HEK293 (cell line): ENCODE measurements around the gene HIBCH.
"Not testable (repeated sequence)": the region's sequence is repeated elsewhere in the genome, so short reads cannot be mapped to it uniquely, and the experiment has no call there.

Experiments
- CTCF ChIA-PET: fragments of 350-600 bp; formaldehyde crosslinking; extraction: SDS; loops from one replicate; lab custom pipeline; 2021; ENCODE audit warnings: antibody characterized with exemption; lab: Yijun Ruan, JAX
- POLR2A ChIA-PET: fragments of 300-600 bp; formaldehyde crosslinking; extraction: SDS; loops from one replicate; lab custom pipeline; 2020; ENCODE audit warnings: antibody characterized with exemption, inconsistent platforms; lab: Yijun Ruan, JAX
- H3K27ac ChIP-seq: fragments of 200-500 bp; sonication (Bioruptor generic); 2 replicates; pipeline ENCODE4 v1.5.1; 2014; ENCODE audit warnings: low read depth, low read length, control low read depth, inconsistent platforms; ENCODE audit errors: extremely low read depth
- H3K36me3 ChIP-seq, 2 experiments: fragments of 200-500 bp in 1 of 2; sonication (Bioruptor generic) in 1 of 2; 1 replicate in 1 of 2; 2 replicates in 1 of 2; pipeline ENCODE4 v1.5.1; 2014 to 2017; ENCODE audit warnings: inconsistent platforms in 2 of 2, low read length in 2 of 2; ENCODE audit not compliant: control insufficient read depth in 2 of 2, insufficient read depth in 1 of 2
- H3K4me1 ChIP-seq: fragments of 200-500 bp; sonication (Bioruptor generic); 2 replicates; pipeline ENCODE4 v1.5.1; 2014; ENCODE audit warnings: mild to moderate bottlenecking, low read length, inconsistent platforms; ENCODE audit not compliant: control insufficient read depth, insufficient read depth
- H3K4me3 ChIP-seq: 2 replicates; pipeline ENCODE4 v1.5.1; 2011; ENCODE audit warnings: low read depth, mild to moderate bottlenecking, control low read depth, low read length, moderate library complexity
- H3K9me3 ChIP-seq: fragments of 200-500 bp; sonication (Bioruptor generic); 2 replicates; pipeline ENCODE4 v1.5.1; 2014; ENCODE audit warnings: low read depth, low read length, inconsistent platforms; ENCODE audit not compliant: control insufficient read depth, insufficient read depth
- FEZF1 ChIP-seq: fragments of 450-650 bp; formaldehyde crosslinking; IDR thresholded peaks from 2 replicates; pipeline ENCODE4 v1.5.1; 2016; ENCODE audit warnings: missing biosample characterization, missing genetic modification characterization
- KLF1 ChIP-seq: fragments of 450-650 bp; formaldehyde crosslinking; IDR thresholded peaks from 2 replicates; pipeline ENCODE4 v1.5.1; 2016; ENCODE audit warnings: missing biosample characterization, missing genetic modification characterization
- ZBTB7A ChIP-seq: fragments of 450-650 bp; formaldehyde crosslinking; IDR thresholded peaks from 2 replicates; pipeline ENCODE4 v1.5.1; 2016; ENCODE audit warnings: low read depth, missing biosample characterization, missing genetic modification characterization
- ZBTB8A ChIP-seq: fragments of 450-650 bp; formaldehyde crosslinking; IDR thresholded peaks from 2 replicates; pipeline ENCODE4 v1.5.1; 2016; ENCODE audit warnings: missing biosample characterization, missing genetic modification characterization
- ZNF121 ChIP-seq: fragments of 450-650 bp; formaldehyde crosslinking; IDR thresholded peaks from 2 replicates; pipeline ENCODE4 v1.5.1; 2016; ENCODE audit warnings: missing biosample characterization, missing genetic modification characterization
- ZNF132 ChIP-seq: fragments of 450-650 bp; formaldehyde crosslinking; IDR thresholded peaks from 2 replicates; pipeline ENCODE4 v1.5.1; 2017; ENCODE audit warnings: missing biosample characterization, missing genetic modification characterization, borderline replicate concordance
- ZNF146 ChIP-seq: fragments of 450-650 bp; formaldehyde crosslinking; IDR thresholded peaks from 2 replicates; pipeline ENCODE4 v1.5.1; 2016; ENCODE audit warnings: missing biosample characterization, missing genetic modification characterization
- ZNF169 ChIP-seq: fragments of 450-650 bp; formaldehyde crosslinking; IDR thresholded peaks from 2 replicates; pipeline ENCODE4 v1.5.1; 2016; ENCODE audit warnings: missing biosample characterization, missing genetic modification characterization
- ZNF266 ChIP-seq: fragments of 450-650 bp; formaldehyde crosslinking; IDR thresholded peaks from 2 replicates; pipeline ENCODE4 v1.5.1; 2016; ENCODE audit warnings: missing biosample characterization, missing genetic modification characterization, low read depth
- ZNF274 ChIP-seq, 2 experiments: fragments of 200-500 bp in 1 of 2; fragments of 450-650 bp in 1 of 2; sonication (Bioruptor generic) in 1 of 2; formaldehyde crosslinking in 1 of 2; IDR thresholded peaks; 2 replicates each; pipeline versions ENCODE4 v1.5.1 to v1.6.1; 2014 to 2016; ENCODE audit warnings: borderline replicate concordance in 1 of 2, inconsistent platforms in 1 of 2, low read length in 1 of 2, missing biosample characterization in 1 of 2, missing genetic modification characterization in 1 of 2
- ZNF629 ChIP-seq: fragments of 450-650 bp; formaldehyde crosslinking; IDR thresholded peaks from 2 replicates; pipeline ENCODE4 v1.5.1; 2017; ENCODE audit warnings: missing biosample characterization, missing genetic modification characterization
- ZNF664 ChIP-seq: fragments of 450-650 bp; formaldehyde crosslinking; IDR thresholded peaks from 2 replicates; pipeline ENCODE4 v1.5.1; 2016; ENCODE audit warnings: missing biosample characterization, missing genetic modification characterization
- ZNF76 ChIP-seq: fragments of 450-650 bp; formaldehyde crosslinking; IDR thresholded peaks from 2 replicates; pipeline ENCODE4; 2016; ENCODE audit warnings: low read depth, missing biosample characterization, missing genetic modification characterization, borderline replicate concordance
- ZNF792 ChIP-seq: fragments of 450-650 bp; formaldehyde crosslinking; IDR thresholded peaks from 2 replicates; pipeline ENCODE4 v1.5.1; 2016; ENCODE audit warnings: missing biosample characterization, missing genetic modification characterization
- ZNF843 ChIP-seq: fragments of 450-650 bp; formaldehyde crosslinking; IDR thresholded peaks from 2 replicates; pipeline ENCODE4 v1.5.1; 2016; ENCODE audit warnings: missing biosample characterization, missing genetic modification characterization
- TF ChIP-seq, protein P1 (sequence below): fragments of 450-650 bp; formaldehyde crosslinking; IDR thresholded peaks from 2 replicates; pipeline ENCODE4 v1.5.1; 2016; ENCODE audit warnings: missing biosample characterization, missing genetic modification characterization
- TF ChIP-seq, protein P2 (sequence below): fragments of 450-650 bp; formaldehyde crosslinking; IDR thresholded peaks from 2 replicates; pipeline ENCODE4; 2016; ENCODE audit warnings: missing biosample characterization, missing genetic modification characterization
- TF ChIP-seq, protein P3 (sequence below): fragments of 450-650 bp; formaldehyde crosslinking; IDR thresholded peaks from 2 replicates; pipeline ENCODE4 v1.5.1; 2016; ENCODE audit warnings: missing biosample characterization, missing genetic modification characterization
- TF ChIP-seq, protein P4 (sequence below): fragments of 450-650 bp; formaldehyde crosslinking; IDR thresholded peaks from 2 replicates; pipeline ENCODE4 v1.5.1; 2016; ENCODE audit warnings: missing biosample characterization, missing genetic modification characterization

The HIBCH gene

DNA sequence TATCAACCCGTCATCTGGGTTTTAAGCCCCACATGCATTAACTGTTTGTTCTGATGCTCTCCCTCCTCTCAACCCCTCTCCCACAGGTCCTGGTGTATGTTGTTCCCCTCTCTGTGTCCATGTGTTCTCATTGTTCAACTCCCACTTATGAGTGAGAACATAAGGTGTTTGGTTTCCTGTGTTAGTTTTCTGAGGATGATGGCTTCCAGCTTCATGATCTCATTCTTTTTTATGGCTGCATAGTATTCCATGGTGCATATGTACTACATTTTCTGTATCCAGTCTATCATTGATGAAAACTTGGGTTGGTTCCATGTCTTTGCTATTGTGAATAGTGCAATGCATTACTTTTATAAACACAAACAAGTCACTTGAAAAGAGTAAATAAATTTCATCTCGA, 16.8 kb upstream of the HIBCH start (continued):
- TF ChIP-seq ZNF629 (tag by site-specific recombination) = no peak
- TF ChIP-seq, protein P1, sequence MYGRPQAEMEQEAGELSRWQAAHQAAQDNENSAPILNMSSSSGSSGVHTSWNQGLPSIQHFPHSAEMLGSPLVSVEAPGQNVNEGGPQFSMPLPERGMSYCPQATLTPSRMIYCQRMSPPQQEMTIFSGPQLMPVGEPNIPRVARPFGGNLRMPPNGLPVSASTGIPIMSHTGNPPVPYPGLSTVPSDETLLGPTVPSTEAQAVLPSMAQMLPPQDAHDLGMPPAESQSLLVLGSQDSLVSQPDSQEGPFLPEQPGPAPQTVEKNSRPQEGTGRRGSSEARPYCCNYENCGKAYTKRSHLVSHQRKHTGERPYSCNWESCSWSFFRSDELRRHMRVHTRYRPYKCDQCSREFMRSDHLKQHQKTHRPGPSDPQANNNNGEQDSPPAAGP (tag by site-specific recombination) = no peak

DNA sequence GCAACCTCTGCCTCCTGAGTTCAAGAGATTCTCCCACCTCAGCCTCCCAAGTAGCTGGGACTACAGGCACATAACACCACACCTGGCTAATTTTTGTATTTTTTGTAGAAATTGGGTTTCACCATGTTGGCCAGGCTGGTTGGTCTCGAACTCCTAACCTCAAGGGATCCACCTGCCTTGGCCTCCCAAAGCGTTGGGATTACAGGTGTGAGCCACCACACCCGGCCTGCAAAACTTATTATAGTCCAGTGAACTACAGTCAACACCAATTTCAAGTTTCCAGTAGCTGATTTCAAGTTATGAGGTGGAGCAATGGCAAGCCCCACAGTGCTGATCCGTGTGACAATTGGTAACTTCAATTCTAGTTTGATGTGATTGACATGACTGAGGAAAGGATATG, 16.0 kb upstream of the HIBCH start:
- H3K4me3 ChIP-seq, H3K27ac ChIP-seq, H3K36me3 ChIP-seq, H3K9me3 ChIP-seq, POLR2A ChIA-PET, H3K4me1 ChIP-seq: not testable (repeated sequence)
- CTCF ChIA-PET = interaction anchor here (1.4 kb wide), 1 partner anchor 16 kb away, joined by 7 read pairs; the partner anchor contains the start of gene HIBCH

DNA sequence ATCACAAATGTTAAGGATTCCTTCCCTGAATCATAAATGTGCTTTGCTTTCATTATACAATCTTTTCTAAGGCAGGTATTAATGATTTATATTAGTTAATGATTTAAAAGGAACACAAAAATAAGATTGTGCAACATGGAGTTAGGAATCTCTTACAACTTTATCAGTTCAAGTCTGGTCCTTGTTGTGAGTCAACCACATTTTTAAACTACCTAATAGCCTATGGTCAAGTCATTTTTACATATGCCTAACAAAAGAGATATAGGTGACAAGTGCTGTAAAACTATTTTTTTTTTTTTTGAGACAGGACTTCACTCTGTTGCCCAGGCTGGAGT, 15.6 kb upstream of the HIBCH start:
- CTCF ChIA-PET = interaction anchor here (1.4 kb wide), 1 partner anchor 15 kb away, joined by 7 read pairs; the partner anchor contains the start of gene HIBCH
- POLR2A ChIA-PET = no interaction called here
- Histone ChIP-seq H3K4me1 (no peaks in the 10 kb centered on the region), H3K4me3 (no peak overlapping the region), H3K9me3 (no peaks in the 10 kb centered on the region), H3K36me3 (no peaks in the 10 kb centered on the region), H3K27ac (no peak overlapping the region)
- TF ChIP-seq ZBTB8A (tag by site-specific recombination) (no peak), ZNF629 (tag by site-specific recombination) (no peak), ZNF132 (tag by site-specific recombination) (no peak), ZNF664 (tag by site-specific recombination) (no peak), ZBTB7A (tag by site-specific recombination) (no peak), ZNF121 (tag by site-specific recombination) (no peak), FEZF1 (no peak), ZNF76 (tag by site-specific recombination) (no peak), ZNF792 (tag by site-specific recombination) (no peak), ZNF266 (tag by site-specific recombination) (no peak)
- TF ChIP-seq, protein P2, sequence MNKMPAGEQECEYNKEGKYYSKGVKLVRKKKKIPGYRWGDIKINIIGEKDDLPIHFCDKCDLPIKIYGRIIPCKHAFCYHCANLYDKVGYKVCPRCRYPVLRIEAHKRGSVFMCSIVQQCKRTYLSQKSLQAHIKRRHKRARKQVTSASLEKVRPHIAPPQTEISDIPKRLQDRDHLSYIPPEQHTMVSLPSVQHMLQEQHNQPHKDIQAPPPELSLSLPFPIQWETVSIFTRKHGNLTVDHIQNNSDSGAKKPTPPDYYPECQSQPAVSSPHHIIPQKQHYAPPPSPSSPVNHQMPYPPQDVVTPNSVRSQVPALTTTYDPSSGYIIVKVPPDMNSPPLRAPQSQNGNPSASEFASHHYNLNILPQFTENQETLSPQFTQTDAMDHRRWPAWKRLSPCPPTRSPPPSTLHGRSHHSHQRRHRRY (tag by site-specific recombination) = no peak

DNA sequence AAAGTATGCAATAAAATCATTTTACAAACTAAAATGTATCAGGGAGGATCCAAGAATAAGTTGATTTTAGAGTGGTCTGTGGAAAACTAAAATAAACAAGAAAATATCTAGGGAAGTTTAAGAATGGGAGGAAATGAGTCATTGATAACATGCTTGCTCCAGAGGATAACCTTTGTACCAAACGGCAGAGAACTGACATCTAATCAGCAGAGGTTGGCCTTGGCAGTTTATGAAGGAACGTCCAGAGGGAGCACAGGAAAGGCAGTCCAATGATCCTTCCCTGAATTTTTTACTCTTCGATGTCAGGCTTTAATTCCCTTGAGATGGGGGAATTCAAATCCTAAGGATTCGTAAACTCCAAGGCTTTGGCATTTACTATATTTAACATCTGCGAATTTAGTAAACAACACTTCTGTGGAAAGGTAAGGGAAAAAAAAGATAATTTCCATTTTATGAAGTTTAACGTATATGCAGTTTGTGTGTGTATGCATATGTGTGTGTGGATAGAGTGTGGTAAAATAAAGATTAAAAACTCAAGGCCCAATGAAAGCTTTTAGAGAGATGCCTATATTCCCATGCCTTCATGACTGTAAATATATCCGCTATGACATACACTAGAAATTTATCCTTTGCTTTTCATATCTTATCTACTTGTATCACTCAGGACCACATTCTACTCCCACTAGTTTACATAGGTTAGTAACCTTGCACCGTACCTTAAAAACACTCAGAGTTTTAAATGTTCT, 15.0 kb upstream of the HIBCH start:
- H3K27ac ChIP-seq = no peak overlapping the region

More for the DNA sequence above, 15.0 kb upstream of the HIBCH start:
- no peaks in the 10 kb centered on the region for H3K9me3 ChIP-seq
- ChIA-PET CTCF (interaction anchor here (1.4 kb wide), 1 partner anchor 15 kb away, joined by 7 read pairs; the partner anchor contains the start of gene HIBCH), POLR2A (no interaction called here)
- H3K4me3 ChIP-seq = no peak overlapping the region
- no peaks in the 10 kb centered on the region for H3K4me1 ChIP-seq
- TF ChIP-seq ZNF274 (IDR thresholded peaks at IDR 0.05; ENCODE audit: low read length) = no peak
- TF ChIP-seq ZNF274 (tag by site-specific recombination; IDR thresholded peaks at IDR 0.05; ENCODE audit: borderline replicate concordance) = no peak
- TF ChIP-seq KLF1 = no peak
- no peak for TF ChIP-seq ZNF169
- TF ChIP-seq, protein P3, sequence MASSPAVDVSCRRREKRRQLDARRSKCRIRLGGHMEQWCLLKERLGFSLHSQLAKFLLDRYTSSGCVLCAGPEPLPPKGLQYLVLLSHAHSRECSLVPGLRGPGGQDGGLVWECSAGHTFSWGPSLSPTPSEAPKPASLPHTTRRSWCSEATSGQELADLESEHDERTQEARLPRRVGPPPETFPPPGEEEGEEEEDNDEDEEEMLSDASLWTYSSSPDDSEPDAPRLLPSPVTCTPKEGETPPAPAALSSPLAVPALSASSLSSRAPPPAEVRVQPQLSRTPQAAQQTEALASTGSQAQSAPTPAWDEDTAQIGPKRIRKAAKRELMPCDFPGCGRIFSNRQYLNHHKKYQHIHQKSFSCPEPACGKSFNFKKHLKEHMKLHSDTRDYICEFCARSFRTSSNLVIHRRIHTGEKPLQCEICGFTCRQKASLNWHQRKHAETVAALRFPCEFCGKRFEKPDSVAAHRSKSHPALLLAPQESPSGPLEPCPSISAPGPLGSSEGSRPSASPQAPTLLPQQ (tag by site-specific recombination) = no peak
- no peak for TF ChIP-seq ZNF146 (tag by site-specific recombination)
- TF ChIP-seq ZNF843 = no peak
- TF ChIP-seq, protein P4, sequence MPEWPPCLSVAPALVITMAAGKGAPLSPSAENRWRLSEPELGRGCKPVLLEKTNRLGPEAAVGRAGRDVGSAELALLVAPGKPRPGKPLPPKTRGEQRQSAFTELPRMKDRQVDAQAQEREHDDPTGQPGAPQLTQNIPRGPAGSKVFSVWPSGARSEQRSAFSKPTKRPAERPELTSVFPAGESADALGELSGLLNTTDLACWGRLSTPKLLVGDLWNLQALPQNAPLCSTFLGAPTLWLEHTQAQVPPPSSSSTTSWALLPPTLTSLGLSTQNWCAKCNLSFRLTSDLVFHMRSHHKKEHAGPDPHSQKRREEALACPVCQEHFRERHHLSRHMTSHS (tag by site-specific recombination) = no peak
- H3K36me3 ChIP-seq = no peaks in the 10 kb centered on the region
